K562 (cell line): Measurements from ENCODE around the gene SIRPB2.

ENCODE experiments used
- CBX8 ChIP-seq: fragments of 200-600 bp; sonication (generic); IDR thresholded peaks from 2 replicates; pipeline ENCODE4 v1.6.1; 2012; ENCODE audit warnings: borderline replicate concordance, mixed run types, low read depth, mild to moderate bottlenecking, moderate library complexity, mixed read lengths, low read length, control low read depth, inconsistent platforms; ENCODE audit not compliant: poor library complexity, severe bottlenecking; ENCODE audit errors: extremely low read depth
- CEBPB ChIP-seq: fragments of 450-650 bp; IDR thresholded peaks from 2 replicates; pipeline ENCODE4 v1.6.1; 2016; ENCODE audit warnings: missing genetic modification characterization, missing compliant biosample characterization
- CTCF ChIP-seq, 3 experiments: IDR thresholded peaks in 2 of 3; conservative IDR thresholded peaks in 1 of 3; 2 replicates each; pipeline ENCODE4 v1.5.1; 2011 to 2012; ENCODE audit warnings: low read length in 3 of 3, mild to moderate bottlenecking in 3 of 3, control low read depth in 2 of 3, improper control_type of control experiment in 1 of 3, inconsistent platforms in 1 of 3, low read depth in 1 of 3, mixed read lengths in 1 of 3, moderate library complexity in 1 of 3; ENCODE audit not compliant: insufficient read depth in 2 of 3
- EZH2 ChIP-seq: IDR thresholded peaks from 2 replicates; pipeline ENCODE4 v1.6.1; 2012; ENCODE audit warnings: low read depth, mild to moderate bottlenecking, inconsistent platforms, low read length, borderline replicate concordance
- GABPA ChIP-seq: fragments of 200-800 bp; sonication (Bioruptor generic); conservative IDR thresholded peaks from 2 replicates; pipeline ENCODE4 v1.6.1; 2016; ENCODE audit warnings: low read depth, missing genetic modification characterization, missing compliant biosample characterization
- L3MBTL2 ChIP-seq: fragments of 450-650 bp; IDR thresholded peaks from 2 replicates; pipeline ENCODE4 v1.6.1; 2016; ENCODE audit warnings: mild to moderate bottlenecking, moderate library complexity
- MIER1 ChIP-seq: fragments of 450-650 bp; IDR thresholded peaks from 2 replicates; pipeline ENCODE4 v1.6.1; 2016; ENCODE audit warnings: antibody characterized with exemption, mild to moderate bottlenecking, low read depth
- POLR2A ChIP-seq: fragments of 450-650 bp; conservative IDR thresholded peaks from 2 replicates; pipeline ENCODE4 v1.6.1; 2016
- POLR2AphosphoS5 ChIP-seq: IDR thresholded peaks from 2 replicates; pipeline ENCODE4 v1.6.1; 2011; ENCODE audit warnings: mild to moderate bottlenecking, low read depth, low read length, moderate library complexity; ENCODE audit not compliant: control insufficient read depth, insufficient read depth
- REST ChIP-seq, 2 experiments: fragments of 450-650 bp; formaldehyde crosslinking in 1 of 2; IDR thresholded peaks; 2 replicates each; pipeline versions ENCODE4 v1.4.0 to v1.6.1; 2014 to 2020; ENCODE audit warnings: mild to moderate bottlenecking in 2 of 2, borderline replicate concordance in 1 of 2, low read depth in 1 of 2
- SLC30A9 ChIP-seq: fragments of 250-450 bp; sonication (Bioruptor Pico); IDR thresholded peaks from 2 replicates; pipeline ENCODE4 v1.8.0; 2022; ENCODE audit warnings: mild to moderate bottlenecking, moderate library complexity
- ZNF780A ChIP-seq: fragments of 250-450 bp; sonication (Bioruptor Pico); IDR thresholded peaks from 2 replicates; pipeline ENCODE4 v1.5.0; 2021; ENCODE audit warnings: mild to moderate bottlenecking
- TF ChIP-seq, protein P1 (sequence below): fragments of 450-650 bp; IDR thresholded peaks from 2 replicates; pipeline ENCODE4 v1.6.1; 2017; ENCODE audit warnings: mild to moderate bottlenecking, moderate library complexity

DNA sequence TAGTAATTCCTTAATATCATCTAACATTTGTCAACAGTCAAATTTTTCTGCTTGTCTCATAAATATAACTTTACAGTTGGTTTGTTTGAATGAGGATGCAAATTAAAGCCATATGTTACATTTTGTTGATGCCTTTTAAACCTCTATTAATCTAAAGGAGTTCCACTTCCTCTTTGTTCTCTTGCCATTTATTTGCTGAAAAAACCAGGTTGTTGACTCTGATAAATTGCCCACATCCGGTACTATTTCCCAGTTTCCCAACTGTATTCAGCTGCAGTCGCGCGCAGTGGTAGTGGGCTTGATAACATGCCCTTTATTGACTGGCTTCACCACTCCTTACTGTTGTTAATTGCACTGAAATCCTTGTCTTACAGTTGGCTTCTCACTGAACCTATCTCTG lies 32.8 kb upstream of the SIRPB2 start:
- TF ChIP-seq REST (IDR thresholded peaks at IDR 0.05; ENCODE audit: borderline replicate concordance) (no peak), REST (CRISPR knock-in tag; IDR thresholded peaks at IDR 0.05; ENCODE audit: low read depth) (no peak), POLR2AphosphoS5 (no peak), L3MBTL2 (no peak), CTCF (IDR thresholded peaks at IDR 0.05 in 2 of 3, conservative IDR thresholded peaks at IDR 0.05 in 1 of 3; ENCODE audit: insufficient read depth in 2 of 3, low read depth in 1 of 3, low read length in 3 of 3) (no peak), CBX8 (no peak), POLR2A (no peak), ZNF780A (CRISPR knock-in tag) (no peak), EZH2 (no peak), MIER1 (no peak), SLC30A9 (CRISPR knock-in tag) (no peak), GABPA (peak; percentile 49; the same call in 1 of the 2 replicates), CEBPB (no peak)
- TF ChIP-seq, protein P1, sequence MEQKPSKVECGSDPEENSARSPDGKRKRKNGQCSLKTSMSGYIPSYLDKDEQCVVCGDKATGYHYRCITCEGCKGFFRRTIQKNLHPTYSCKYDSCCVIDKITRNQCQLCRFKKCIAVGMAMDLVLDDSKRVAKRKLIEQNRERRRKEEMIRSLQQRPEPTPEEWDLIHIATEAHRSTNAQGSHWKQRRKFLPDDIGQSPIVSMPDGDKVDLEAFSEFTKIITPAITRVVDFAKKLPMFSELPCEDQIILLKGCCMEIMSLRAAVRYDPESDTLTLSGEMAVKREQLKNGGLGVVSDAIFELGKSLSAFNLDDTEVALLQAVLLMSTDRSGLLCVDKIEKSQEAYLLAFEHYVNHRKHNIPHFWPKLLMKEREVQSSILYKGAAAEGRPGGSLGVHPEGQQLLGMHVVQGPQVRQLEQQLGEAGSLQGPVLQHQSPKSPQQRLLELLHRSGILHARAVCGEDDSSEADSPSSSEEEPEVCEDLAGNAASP, result no peak
